ENCODE measurements around the gene ARID1A. TPM values are rescaled to one million over a fixed set of nuclear protein-coding genes. Genes with fewer than 3 reads are reported as not detected.

ARID1A gene
- total RNA-seq, 1 donor from 2014 or later = 85.1 TPM

DNA sequence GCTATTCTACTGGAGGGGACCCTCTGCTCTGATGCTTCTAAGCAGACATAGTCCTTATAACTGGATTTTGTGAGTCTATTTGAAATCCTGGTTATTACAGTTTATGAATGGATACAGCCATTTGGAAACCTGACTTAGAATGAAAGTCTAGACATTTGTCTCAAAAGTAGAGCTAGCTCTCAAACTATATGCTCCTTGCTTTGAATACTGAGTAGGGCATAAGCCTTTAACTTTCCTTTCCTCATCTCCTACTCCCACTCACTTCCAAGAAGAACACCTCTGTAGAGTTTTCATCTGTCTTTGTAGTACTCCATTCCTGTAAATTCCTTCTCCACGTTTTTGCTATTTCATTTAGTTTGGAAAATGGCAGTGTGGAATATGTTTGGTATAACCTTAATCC lies 9.0 kb upstream of the ARID1A start:
- no peak overlapping the region for H3K27ac ChIP-seq (ENCODE audit: low read depth, low read length)
- no peaks in the 10 kb centered on the region for H3K36me3 ChIP-seq (ENCODE audit: insufficient read depth, low read length)
- H4K20me1 ChIP-seq (ENCODE audit: insufficient read depth, low read length) = no peaks in the 10 kb centered on the region
- H3K4me3 ChIP-seq (ENCODE audit: insufficient read depth, low read depth, low read length) = no peak overlapping the region
- H3K9me3 ChIP-seq (ENCODE audit: insufficient read depth, low read depth, low read length) = no peaks in the 10 kb centered on the region
- no peaks in the 10 kb centered on the region for H3K36me3 Mint-ChIP-seq (ENCODE audit: low read depth, unreplicated experiment)
- no peak overlapping the region for H3K4me3 Mint-ChIP-seq (ENCODE audit: unreplicated experiment)
- H3K4me1 ChIP-seq (ENCODE audit: insufficient read depth, low read length) = peaks cover under 1% of the 10 kb centered on the region
- H3K79me2 ChIP-seq (ENCODE audit: insufficient read depth, low read length) = no peaks in the 10 kb centered on the region
- FAIRE-seq (no peak), DNase-seq (ENCODE audit: low read depth) (no peak)
- H3K27me3 ChIP-seq (ENCODE audit: insufficient read depth, low read length) = no peaks in the 10 kb centered on the region
- H3K4me1 Mint-ChIP-seq (ENCODE audit: low read depth, unreplicated experiment) = peaks cover 11% of the 10 kb centered on the region
- H3K9ac ChIP-seq (ENCODE audit: low read length) = no peak overlapping the region
- no peak overlapping the region for H2AFZ ChIP-seq (ENCODE audit: low read depth, low read length)
- TF ChIP-seq, protein P1, sequence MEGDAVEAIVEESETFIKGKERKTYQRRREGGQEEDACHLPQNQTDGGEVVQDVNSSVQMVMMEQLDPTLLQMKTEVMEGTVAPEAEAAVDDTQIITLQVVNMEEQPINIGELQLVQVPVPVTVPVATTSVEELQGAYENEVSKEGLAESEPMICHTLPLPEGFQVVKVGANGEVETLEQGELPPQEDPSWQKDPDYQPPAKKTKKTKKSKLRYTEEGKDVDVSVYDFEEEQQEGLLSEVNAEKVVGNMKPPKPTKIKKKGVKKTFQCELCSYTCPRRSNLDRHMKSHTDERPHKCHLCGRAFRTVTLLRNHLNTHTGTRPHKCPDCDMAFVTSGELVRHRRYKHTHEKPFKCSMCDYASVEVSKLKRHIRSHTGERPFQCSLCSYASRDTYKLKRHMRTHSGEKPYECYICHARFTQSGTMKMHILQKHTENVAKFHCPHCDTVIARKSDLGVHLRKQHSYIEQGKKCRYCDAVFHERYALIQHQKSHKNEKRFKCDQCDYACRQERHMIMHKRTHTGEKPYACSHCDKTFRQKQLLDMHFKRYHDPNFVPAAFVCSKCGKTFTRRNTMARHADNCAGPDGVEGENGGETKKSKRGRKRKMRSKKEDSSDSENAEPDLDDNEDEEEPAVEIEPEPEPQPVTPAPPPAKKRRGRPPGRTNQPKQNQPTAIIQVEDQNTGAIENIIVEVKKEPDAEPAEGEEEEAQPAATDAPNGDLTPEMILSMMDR (IDR thresholded peaks at IDR 0.05; ENCODE audit: insufficient read depth, low read depth, low read length) = no peak
- TF ChIP-seq EZH2 (IDR thresholded peaks at IDR 0.05; ENCODE audit: insufficient read depth, low read length) = no peak
- no peaks in the 10 kb centered on the region for H3K27me3 Mint-ChIP-seq (ENCODE audit: low read depth, unreplicated experiment)
- no peak overlapping the region for H3K27ac Mint-ChIP-seq (ENCODE audit: unreplicated experiment)
- H3K4me2 ChIP-seq (ENCODE audit: low read length) = no peak overlapping the region
- no peaks in the 10 kb centered on the region for H3K9me3 Mint-ChIP-seq (ENCODE audit: unreplicated experiment)

DNA sequence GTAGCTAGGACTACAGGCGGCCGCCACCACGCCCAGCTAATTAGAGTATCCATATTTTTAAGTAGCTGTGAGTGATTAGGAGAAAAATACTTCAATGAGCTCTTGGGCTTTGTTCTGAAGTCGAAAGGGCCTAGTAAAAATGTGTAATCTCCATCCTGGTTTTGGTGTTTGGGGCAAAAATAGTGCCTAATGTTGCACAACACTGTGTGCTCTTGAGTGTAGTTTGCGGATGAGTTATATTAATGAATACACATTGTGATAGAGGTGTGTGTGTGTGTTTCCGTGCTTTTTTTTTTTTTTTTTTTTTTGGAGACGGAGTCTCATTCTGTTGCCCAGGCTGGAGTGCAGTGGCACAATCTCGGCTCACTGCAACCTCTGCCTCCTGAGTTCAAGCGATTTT lies 6.3 kb upstream of the ARID1A start:
- Mint-ChIP-seq H3K4me1 (ENCODE audit: low read depth, unreplicated experiment) (peaks cover 15% of the 10 kb centered on the region), H3K27me3 (ENCODE audit: low read depth, unreplicated experiment) (no peaks in the 10 kb centered on the region), H3K9me3 (ENCODE audit: unreplicated experiment) (no peaks in the 10 kb centered on the region), H3K4me3 (ENCODE audit: unreplicated experiment) (no peak overlapping the region), H3K27ac (ENCODE audit: unreplicated experiment) (no peak overlapping the region), H3K36me3 (ENCODE audit: low read depth, unreplicated experiment) (no peaks in the 10 kb centered on the region)
- Histone ChIP-seq H2AFZ (ENCODE audit: low read depth, low read length) (no peak overlapping the region), H3K27me3 (ENCODE audit: insufficient read depth, low read length) (no peaks in the 10 kb centered on the region), H3K9me3 (ENCODE audit: insufficient read depth, low read depth, low read length) (no peaks in the 10 kb centered on the region), H3K4me1 (ENCODE audit: insufficient read depth, low read length) (peaks cover 18% of the 10 kb centered on the region), H3K27ac (ENCODE audit: low read depth, low read length) (no peak overlapping the region), H3K4me3 (ENCODE audit: insufficient read depth, low read depth, low read length) (no peak overlapping the region), H3K4me2 (ENCODE audit: low read length) (no peak overlapping the region), H3K79me2 (ENCODE audit: insufficient read depth, low read length) (no peaks in the 10 kb centered on the region), H4K20me1 (ENCODE audit: insufficient read depth, low read length) (no peaks in the 10 kb centered on the region), H3K36me3 (ENCODE audit: insufficient read depth, low read length) (no peaks in the 10 kb centered on the region), H3K9ac (ENCODE audit: low read length) (no peak overlapping the region)
- DNase-seq (ENCODE audit: low read depth) = no peak
- no peak for FAIRE-seq
- TF ChIP-seq EZH2 (IDR thresholded peaks at IDR 0.05; ENCODE audit: insufficient read depth, low read length) = no peak
- TF ChIP-seq, protein P1 (IDR thresholded peaks at IDR 0.05; ENCODE audit: insufficient read depth, low read depth, low read length) = no peak

DNA sequence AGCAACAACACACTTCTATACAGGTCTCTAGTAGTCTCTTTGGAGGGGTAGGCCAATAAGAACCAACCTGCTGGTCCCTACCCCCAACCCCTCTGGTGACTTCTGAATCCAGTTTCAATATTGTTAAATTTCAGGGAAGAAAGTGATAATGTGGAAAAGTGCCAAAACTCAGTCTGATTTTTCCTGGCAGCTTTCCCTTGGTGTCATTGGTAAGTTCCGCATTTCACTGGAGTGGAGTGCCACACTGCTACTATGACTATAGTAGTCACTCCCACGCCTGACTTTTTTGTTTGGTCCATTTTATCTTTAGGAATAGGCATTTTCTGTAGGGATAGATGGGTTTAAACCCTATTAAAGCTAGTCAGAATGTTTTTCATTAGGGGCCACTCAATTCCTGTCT lies 5.7 kb upstream of the ARID1A start:
- H3K27ac ChIP-seq (ENCODE audit: low read depth, low read length) = no peak overlapping the region
- no peaks in the 10 kb centered on the region for H3K27me3 ChIP-seq (ENCODE audit: insufficient read depth, low read length)
- no peak overlapping the region for H3K4me2 ChIP-seq (ENCODE audit: low read length)
- H3K9me3 ChIP-seq (ENCODE audit: insufficient read depth, low read depth, low read length) = no peaks in the 10 kb centered on the region
- H3K9ac ChIP-seq (ENCODE audit: low read length) = no peak overlapping the region
- Mint-ChIP-seq H3K9me3 (ENCODE audit: unreplicated experiment) (no peaks in the 10 kb centered on the region), H3K36me3 (ENCODE audit: low read depth, unreplicated experiment) (no peaks in the 10 kb centered on the region), H3K4me3 (ENCODE audit: unreplicated experiment) (no peak overlapping the region), H3K4me1 (ENCODE audit: low read depth, unreplicated experiment) (peaks cover 16% of the 10 kb centered on the region), H3K27ac (ENCODE audit: unreplicated experiment) (no peak overlapping the region), H3K27me3 (ENCODE audit: low read depth, unreplicated experiment) (no peaks in the 10 kb centered on the region)
- no peak overlapping the region for H3K4me3 ChIP-seq (ENCODE audit: insufficient read depth, low read depth, low read length)
- H3K79me2 ChIP-seq (ENCODE audit: insufficient read depth, low read length) = peaks cover 3% of the 10 kb centered on the region
- no peak for FAIRE-seq
- no peaks in the 10 kb centered on the region for H4K20me1 ChIP-seq (ENCODE audit: insufficient read depth, low read length)
- TF ChIP-seq EZH2 (IDR thresholded peaks at IDR 0.05; ENCODE audit: insufficient read depth, low read length) = no peak
- TF ChIP-seq, protein P1 (IDR thresholded peaks at IDR 0.05; ENCODE audit: insufficient read depth, low read depth, low read length) = no peak
- no peaks in the 10 kb centered on the region for H3K36me3 ChIP-seq (ENCODE audit: insufficient read depth, low read length)
- peaks cover 24% of the 10 kb centered on the region for H3K4me1 ChIP-seq (ENCODE audit: insufficient read depth, low read length)
- no peak overlapping the region for H2AFZ ChIP-seq (ENCODE audit: low read depth, low read length)
- no peak for DNase-seq (ENCODE audit: low read depth)

Data from astrocyte (in vitro differentiated cells and primary cell).